Mesodermal cell (in vitro differentiated cells): ENCODE measurements around the gene GTF2A1L.

ENCODE experiments used
- H3K27ac ChIP-seq: 2 replicates; pipeline ENCODE4 v1.7.0; 2013; ENCODE audit warnings: mild to moderate bottlenecking, low read depth, low read length, moderate library complexity; ENCODE audit not compliant: severe bottlenecking
- H3K36me3 ChIP-seq: 2 replicates; pipeline ENCODE4 v1.7.1; 2013; ENCODE audit warnings: mild to moderate bottlenecking, low read length, moderate library complexity; ENCODE audit not compliant: control insufficient read depth, insufficient read depth
- H3K4me1 ChIP-seq: one replicate; pipeline ENCODE4 v1.7.1; 2013; ENCODE audit warnings: mild to moderate bottlenecking, low read length; ENCODE audit not compliant: insufficient read depth, control insufficient read depth, poor library complexity, severe bottlenecking
- H3K4me3 ChIP-seq: 2 replicates; pipeline ENCODE4 v1.7.0; 2013; ENCODE audit warnings: low read length, control low read depth, mild to moderate bottlenecking; ENCODE audit not compliant: insufficient read depth, poor library complexity, severe bottlenecking; ENCODE audit errors: extremely low read depth
- H3K9me3 ChIP-seq: 2 replicates; pipeline ENCODE4 v1.7.1; 2013; ENCODE audit warnings: mild to moderate bottlenecking, low read length, moderate library complexity; ENCODE audit not compliant: control insufficient read depth
- WGBS, 2 experiments: methylation state at CpG; one replicate each; pipeline ENCODE4 v1.1.5; 2013; ENCODE audit warnings: missing lambda C conversion rate in 2 of 2; ENCODE audit not compliant: insufficient coverage in 2 of 2; 5-methylcytosine and 5-hydroxymethylcytosine counted together

Gene GTF2A1L

GRCh38 chr2:48715956-48716355, 98.3 kb downstream of the GTF2A1L start:
- WGBS, 2 experiments: 75 to 100% methylated on average over 1 of the region's 1 CpG
- no peak overlapping the region for H3K27ac ChIP-seq
- peaks cover 14% of the 10 kb centered on the region for H3K4me1 ChIP-seq
- H3K9me3 ChIP-seq: no peaks in the 10 kb centered on the region
- H3K4me3 ChIP-seq: no peak overlapping the region
- H3K36me3 ChIP-seq: no peaks in the 10 kb centered on the region

GRCh38 chr2:48717846-48718245, 100.2 kb downstream of the GTF2A1L start:
- H3K4me3 ChIP-seq: no peak overlapping the region
- WGBS, 2 experiments: no CpG with 5 or more reads among the region's 3 CpGs

GRCh38 chr2:48719480-48720177, 102.0 kb downstream of the GTF2A1L start:
- 62% methylated on average over 2 of the region's 3 CpGs; no CpG with 5 or more reads in 1 of the 2 experiments for WGBS, 2 experiments
- H3K4me1 ChIP-seq: peaks cover 11% of the 10 kb centered on the region
- no peak overlapping the region for H3K4me3 ChIP-seq
- no peak overlapping the region for H3K27ac ChIP-seq
- no peaks in the 10 kb centered on the region for H3K36me3 ChIP-seq
- H3K9me3 ChIP-seq: no peaks in the 10 kb centered on the region

More at GRCh38 chr2:48717846-48718245, 100.2 kb downstream of the GTF2A1L start:
- no peaks in the 10 kb centered on the region for H3K36me3 ChIP-seq
- no peak overlapping the region for H3K27ac ChIP-seq
- peaks cover 14% of the 10 kb centered on the region for H3K4me1 ChIP-seq
- H3K9me3 ChIP-seq: no peaks in the 10 kb centered on the region

GRCh38 chr2:48721158-48721557, 103.5 kb downstream of the GTF2A1L start:
- Histone ChIP-seq H3K27ac (no peak overlapping the region), H3K4me3 (no peak overlapping the region), H3K36me3 (no peaks in the 10 kb centered on the region), H3K9me3 (no peaks in the 10 kb centered on the region), H3K4me1 (peaks cover 11% of the 10 kb centered on the region)
- WGBS, 2 experiments: 95 to 100% methylated on average over 2 of the region's 2 CpGs

- H3K27ac ChIP-seq: no peak overlapping the region
- 100% methylated on average over 1 of the region's 1 CpG; no CpG with 5 or more reads in 1 of the 2 experiments for WGBS, 2 experiments
- H3K4me1 ChIP-seq: peaks cover 11% of the 10 kb centered on the region
- no peaks in the 10 kb centered on the region for H3K36me3 ChIP-seq
- no peaks in the 10 kb centered on the region for H3K9me3 ChIP-seq
- no peak overlapping the region for H3K4me3 ChIP-seq
Observed at GRCh38 chr2:48722391-48722790, 104.7 kb downstream of the GTF2A1L start.

- H3K27ac ChIP-seq: no peak overlapping the region
- H3K9me3 ChIP-seq: no peaks in the 10 kb centered on the region
- no peak overlapping the region for H3K4me3 ChIP-seq
- no peaks in the 10 kb centered on the region for H3K36me3 ChIP-seq
- peaks cover 11% of the 10 kb centered on the region for H3K4me1 ChIP-seq
Observed at GRCh38 chr2:48723129-48723528, 105.5 kb downstream of the GTF2A1L start.

- Histone ChIP-seq H3K36me3 (no peaks in the 10 kb centered on the region), H3K4me1 (peaks cover 9% of the 10 kb centered on the region), H3K27ac (no peak overlapping the region), H3K9me3 (no peaks in the 10 kb centered on the region), H3K4me3 (no peak overlapping the region)
- WGBS, 2 experiments: 83 to 100% methylated on average over 1 of the region's 2 CpGs
Observed at GRCh38 chr2:48724278-48724677, 106.6 kb downstream of the GTF2A1L start.

GRCh38 chr2:48725696-48726494, 108.2 kb downstream of the GTF2A1L start:
- H3K36me3 ChIP-seq: no peaks in the 10 kb centered on the region
- no peak overlapping the region for H3K27ac ChIP-seq
- no peaks in the 10 kb centered on the region for H3K9me3 ChIP-seq
- H3K4me1 ChIP-seq: no peaks in the 10 kb centered on the region
- WGBS, 2 experiments: 59 to 73% methylated on average over 3 of the region's 7 CpGs
- H3K4me3 ChIP-seq: no peak overlapping the region

- H3K27ac ChIP-seq: no peak overlapping the region
- H3K4me3 ChIP-seq: no peak overlapping the region
- no CpG with 5 or more reads among the region's 2 CpGs for WGBS, 2 experiments
- no peaks in the 10 kb centered on the region for H3K36me3 ChIP-seq
- no peaks in the 10 kb centered on the region for H3K9me3 ChIP-seq
- H3K4me1 ChIP-seq: no peaks in the 10 kb centered on the region
Observed at GRCh38 chr2:48727560-48727959, 109.9 kb downstream of the GTF2A1L start.

- no peak overlapping the region for H3K27ac ChIP-seq
- no peaks in the 10 kb centered on the region for H3K36me3 ChIP-seq
- no peak overlapping the region for H3K4me3 ChIP-seq
- 76 to 86% methylated on average over 1 to 2 of the region's 2 CpGs for WGBS, 2 experiments
- no peaks in the 10 kb centered on the region for H3K4me1 ChIP-seq
- no peaks in the 10 kb centered on the region for H3K9me3 ChIP-seq
Observed at GRCh38 chr2:48728295-48728694, 110.6 kb downstream of the GTF2A1L start.

GRCh38 chr2:48728840-48729239, 111.2 kb downstream of the GTF2A1L start:
- no peaks in the 10 kb centered on the region for H3K9me3 ChIP-seq
- H3K4me1 ChIP-seq: no peaks in the 10 kb centered on the region
- no peak overlapping the region for H3K27ac ChIP-seq
- H3K4me3 ChIP-seq: no peak overlapping the region
- no peaks in the 10 kb centered on the region for H3K36me3 ChIP-seq
